ENCODE data around the gene PRICKLE2. TPM values are rescaled to one million over a fixed set of nuclear protein-coding genes. Genes with fewer than 3 reads are reported as not detected.

The PRICKLE2 gene
- total RNA-seq, 1 donor from 2014 or later = 43.5 TPM

GRCh38 chr3:64174328-64174727, 50.9 kb downstream of the PRICKLE2 start:
- no peaks in the 10 kb centered on the region for H3K27me3 ChIP-seq (ENCODE audit: low read depth)
- ATAC-seq (no peak), DNase-seq (no peak)

GRCh38 chr3:64173563-64173962, 51.7 kb downstream of the PRICKLE2 start:
- DNase-seq (no peak), ATAC-seq (no peak)
- no peak overlapping the region for H3K27ac ChIP-seq
- H3K4me1 ChIP-seq = no peaks in the 10 kb centered on the region
- intact Hi-C loops (cut with DNase I) = no loop called here
- H3K36me3 ChIP-seq = no peaks in the 10 kb centered on the region
- H3K9me3 ChIP-seq = no peaks in the 10 kb centered on the region
- TF ChIP-seq CTCF (IDR thresholded peaks at IDR 0.05) = no peak
- no peaks in the 10 kb centered on the region for H3K27me3 ChIP-seq (ENCODE audit: low read depth)
- H3K4me3 ChIP-seq = no peak overlapping the region

More at GRCh38 chr3:64174328-64174727, 50.9 kb downstream of the PRICKLE2 start:
- intact Hi-C loops (cut with DNase I) = no loop called here
- H3K9me3 ChIP-seq = no peaks in the 10 kb centered on the region
- TF ChIP-seq CTCF (IDR thresholded peaks at IDR 0.05) = no peak
- no peak overlapping the region for H3K4me3 ChIP-seq
- no peaks in the 10 kb centered on the region for H3K4me1 ChIP-seq
- H3K27ac ChIP-seq = no peak overlapping the region
- H3K36me3 ChIP-seq = no peaks in the 10 kb centered on the region

- no peak overlapping the region for H3K27ac ChIP-seq
- intact Hi-C loops (cut with DNase I) = no loop called here
- H3K27me3 ChIP-seq (ENCODE audit: low read depth) = no peaks in the 10 kb centered on the region
- no peak for DNase-seq
- no peak for TF ChIP-seq CTCF (IDR thresholded peaks at IDR 0.05)
- H3K4me1 ChIP-seq = no peaks in the 10 kb centered on the region
- ATAC-seq = no peak
- no peaks in the 10 kb centered on the region for H3K9me3 ChIP-seq
- no peak overlapping the region for H3K4me3 ChIP-seq
- no peaks in the 10 kb centered on the region for H3K36me3 ChIP-seq
Observed at GRCh38 chr3:64170270-64170669, 55.0 kb downstream of the PRICKLE2 start.

- no peaks in the 10 kb centered on the region for H3K27me3 ChIP-seq (ENCODE audit: low read depth)
- no peak for DNase-seq
- H3K36me3 ChIP-seq = no peaks in the 10 kb centered on the region
- ATAC-seq = no peak
- no peak overlapping the region for H3K27ac ChIP-seq
- H3K4me3 ChIP-seq = no peak overlapping the region
- H3K4me1 ChIP-seq = peaks cover 3% of the 10 kb centered on the region
- no peak for TF ChIP-seq CTCF (IDR thresholded peaks at IDR 0.05)
- H3K9me3 ChIP-seq = no peaks in the 10 kb centered on the region
- intact Hi-C loops (cut with DNase I) = no loop called here
Observed at GRCh38 chr3:64167868-64168267, 57.4 kb downstream of the PRICKLE2 start.

GRCh38 chr3:64167351-64167750, 57.9 kb downstream of the PRICKLE2 start:
- DNase-seq = no peak
- Histone ChIP-seq H3K4me1 (peaks cover 7% of the 10 kb centered on the region), H3K27me3 (ENCODE audit: low read depth) (no peaks in the 10 kb centered on the region), H3K4me3 (no peak overlapping the region), H3K27ac (no peak overlapping the region), H3K9me3 (no peaks in the 10 kb centered on the region), H3K36me3 (no peaks in the 10 kb centered on the region)
- no peak for TF ChIP-seq CTCF (IDR thresholded peaks at IDR 0.05)
- intact Hi-C loops (cut with DNase I) = no loop called here
- ATAC-seq = no peak
